HG03060 (cell line): ENCODE measurements around the gene PIEZO2.

Experiments used
- ATAC-seq: cut with Tn5 transposase; IDR thresholded peaks from one replicate; pipeline ENCODE4 v1.9.1; 2021; ENCODE audit warnings: low read depth, moderate number of reproducible peaks; ENCODE audit not compliant: unreplicated experiment

The PIEZO2 gene

GRCh38 chr18:10768221-10768620 lies 381.1 kb downstream of the PIEZO2 start:
- ATAC-seq: no peak

- ATAC-seq: no peak
Observed at GRCh38 chr18:10767658-10768057, 381.7 kb downstream of the PIEZO2 start.

- ATAC-seq: no peak
Observed at GRCh38 chr18:10760986-10761385, 388.4 kb downstream of the PIEZO2 start.

GRCh38 chr18:10759241-10759640 lies 390.1 kb downstream of the PIEZO2 start:
- no peak for ATAC-seq

- ATAC-seq: no peak
Observed at GRCh38 chr18:10757946-10758345, 391.4 kb downstream of the PIEZO2 start.

- ATAC-seq: no peak
Observed at GRCh38 chr18:10757349-10757748, 392.0 kb downstream of the PIEZO2 start.

- no peak for ATAC-seq
Observed at GRCh38 chr18:10755855-10756254, 393.5 kb downstream of the PIEZO2 start.

GRCh38 chr18:10754128-10754527 lies 395.2 kb downstream of the PIEZO2 start:
- ATAC-seq: no peak

GRCh38 chr18:10752382-10752781 lies 397.0 kb downstream of the PIEZO2 start:
- ATAC-seq: no peak

GRCh38 chr18:10751653-10752052 lies 397.7 kb downstream of the PIEZO2 start:
- no peak for ATAC-seq

GRCh38 chr18:10750191-10751035 lies 399.0 kb downstream of the PIEZO2 start:
- ATAC-seq: no peak

- ATAC-seq: no peak
Observed at GRCh38 chr18:10748641-10749040, 400.7 kb downstream of the PIEZO2 start.

GRCh38 chr18:10745971-10746370 lies 403.4 kb downstream of the PIEZO2 start:
- no peak for ATAC-seq

- no peak for ATAC-seq
Observed at GRCh38 chr18:10745219-10745618, 404.1 kb downstream of the PIEZO2 start.

- no peak for ATAC-seq
Observed at GRCh38 chr18:10743766-10744165, 405.6 kb downstream of the PIEZO2 start.

GRCh38 chr18:10739152-10739551 lies 410.2 kb downstream of the PIEZO2 start:
- no peak for ATAC-seq

GRCh38 chr18:10736984-10737383 lies 412.4 kb downstream of the PIEZO2 start:
- no peak for ATAC-seq

- no peak for ATAC-seq
Observed at GRCh38 chr18:10732990-10733389, 416.4 kb downstream of the PIEZO2 start.

- no peak for ATAC-seq
Observed at GRCh38 chr18:10727477-10727876, 421.9 kb downstream of the PIEZO2 start.

GRCh38 chr18:10726198-10727068 lies 422.9 kb downstream of the PIEZO2 start:
- no peak for ATAC-seq

- no peak for ATAC-seq
Observed at GRCh38 chr18:10724666-10725065, 424.7 kb downstream of the PIEZO2 start.

GRCh38 chr18:10723496-10723895 lies 425.9 kb downstream of the PIEZO2 start:
- ATAC-seq: no peak
